Ovary (tissue), 9 donors: ENCODE data around the gene ZC3H10. TPM values are rescaled to one million over a fixed set of nuclear protein-coding genes. Genes with fewer than 3 reads are reported as not detected.

Experiments used
- DNase-seq, 5 donors: peaks; one replicate each; pipeline ENCODE4 v3.0.0-alpha.2; 2019 to 2020
- H3K27ac ChIP-seq, 2 donors: fragments of 200-600 bp; one replicate each; pipeline versions ENCODE4 v1.5.1 to v1.8.0; 2019 to 2022
- H3K27me3 ChIP-seq: fragments of 200-600 bp; one replicate; pipeline ENCODE4 v1.8.0; 2022
- H3K36me3 ChIP-seq: fragments of 200-600 bp; sonication (generic); one replicate; pipeline ENCODE4 v1.5.1; 2019
- H3K4me1 ChIP-seq: one replicate; pipeline ENCODE4 v1.8.1; 2013; ENCODE audit warnings: mild to moderate bottlenecking, moderate library complexity; ENCODE audit not compliant: insufficient read depth
- H3K4me3 ChIP-seq: fragments of 200-600 bp; sonication (generic); one replicate; pipeline ENCODE4 v1.5.1; 2017
- H3K9me3 ChIP-seq, 2 donors: fragments of 200-600 bp in 1 of 2; sonication (generic) in 1 of 2; one replicate each; pipeline versions ENCODE4 v1.5.1 to v1.8.1; 2013 to 2019; ENCODE audit warnings: mild to moderate bottlenecking in 1 of 2, moderate library complexity in 1 of 2
- EP300 ChIP-seq: sonication (generic); formaldehyde crosslinking; IDR thresholded peaks from one replicate; pipeline ENCODE4 v1.6.1; 2017; ENCODE audit warnings: antibody characterized with exemption
- POLR2A ChIP-seq: fragments of 450-650 bp; IDR thresholded peaks from one replicate; pipeline ENCODE4 v1.6.1; 2017; ENCODE audit warnings: antibody characterized with exemption, mild to moderate bottlenecking, moderate library complexity
- WGBS, 3 donors: extraction: QIAGEN DNeasy Blood & Tissue Kit in 1 of 3; methylation state at CpG; one replicate each; pipeline versions ENCODE4 v1.1.5 to v1.1.7; 2013 to 2017; 5-methylcytosine and 5-hydroxymethylcytosine counted together
- intact Hi-C, 4 donors: fragments of 100-400 bp; cut with DNase I; formaldehyde crosslinking; loops; one replicate each; pipeline versions ENCODE4 v1.11.0 to v1.15.1; 2022 to 2023
- polyA plus RNA-seq, 2 donors: library from polyadenylated mRNA; stranded (reverse); fragments of 200-250 nt in 1 of 2; fragments of 350-450 nt in 1 of 2; fragmentation: Illumina TruSeq in 1 of 2; extraction: RNeasy Lipid Tissue Mini Kit (QIAGEN cat#74804) in 1 of 2; gene quantifications; one replicate each; pipeline ENCODE4 v1.2.3, GENCODE V29; 2013 to 2014
- total RNA-seq, 7 donors: library from RNA; depleted of rRNA in 2 of 7; stranded (reverse); fragments of >200 nt in 2 of 7; fragmentation: NEBNext Ultra II Directional in 3 of 7; extraction: Animal tissue kit (Norgen Biotek cat#: 25700) in 3 of 7; gene quantifications; one replicate each; pipeline versions ENCODE4 v1.1.0 to v1.2.4, GENCODE V29; 2016 to 2023
- TF ChIP-seq, protein P1 (sequence below), 3 donors: fragments of 450-650 bp in 2 of 3; fragments of 200-600 bp in 1 of 3; IDR thresholded peaks; one replicate each; pipeline versions ENCODE4 v1.5.1 to v1.8.0; 2016 to 2022; ENCODE audit warnings: antibody characterized with exemption in 3 of 3, mild to moderate bottlenecking in 1 of 3
- donor health status: DM: no; HTN: no; CAD: no; lungs with moderate emphysema.
- donor health status: DM: no; HTN: no; CAD: no.
- donor health status: Bipolar disorder and iron deficiency.
- donor health status: DM: yes; HTN: yes; CAD: no.
- donor health status: DM: no; HTN: no; CAD: no.
- donor health status: DM: yes; HTN: yes; CAD: no.

ZC3H10 gene
- total and polyA plus RNA-seq, 9 donors = 1.8 to 14.7 (median 9.0) TPM

DNA sequence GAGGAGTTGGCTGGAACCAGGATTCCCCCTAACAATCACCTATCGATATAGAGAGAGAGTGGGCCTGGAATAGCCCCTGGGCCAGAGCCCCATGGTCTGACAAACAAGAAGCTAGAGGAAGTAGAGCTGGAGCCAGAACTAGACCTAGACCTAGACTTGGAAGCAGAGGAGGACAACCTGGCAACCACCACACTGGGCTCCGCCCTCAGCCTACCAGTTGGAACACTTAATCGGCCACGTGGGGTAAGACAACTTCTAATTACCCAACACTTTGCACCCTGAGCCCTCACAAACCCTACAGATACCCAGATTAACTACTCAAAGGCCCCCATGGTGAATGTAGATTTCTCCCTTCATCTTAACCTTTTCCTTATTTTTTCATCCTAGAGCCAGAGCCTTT is 18.3 kb upstream of the ZC3H10 start:
- H3K4me1 ChIP-seq = no peaks in the 10 kb centered on the region
- 86 to 95% (median 93%) methylated on average over 4 of the region's 4 CpGs for WGBS, 3 donors
- no peak for TF ChIP-seq EP300
- TF ChIP-seq, protein P1, sequence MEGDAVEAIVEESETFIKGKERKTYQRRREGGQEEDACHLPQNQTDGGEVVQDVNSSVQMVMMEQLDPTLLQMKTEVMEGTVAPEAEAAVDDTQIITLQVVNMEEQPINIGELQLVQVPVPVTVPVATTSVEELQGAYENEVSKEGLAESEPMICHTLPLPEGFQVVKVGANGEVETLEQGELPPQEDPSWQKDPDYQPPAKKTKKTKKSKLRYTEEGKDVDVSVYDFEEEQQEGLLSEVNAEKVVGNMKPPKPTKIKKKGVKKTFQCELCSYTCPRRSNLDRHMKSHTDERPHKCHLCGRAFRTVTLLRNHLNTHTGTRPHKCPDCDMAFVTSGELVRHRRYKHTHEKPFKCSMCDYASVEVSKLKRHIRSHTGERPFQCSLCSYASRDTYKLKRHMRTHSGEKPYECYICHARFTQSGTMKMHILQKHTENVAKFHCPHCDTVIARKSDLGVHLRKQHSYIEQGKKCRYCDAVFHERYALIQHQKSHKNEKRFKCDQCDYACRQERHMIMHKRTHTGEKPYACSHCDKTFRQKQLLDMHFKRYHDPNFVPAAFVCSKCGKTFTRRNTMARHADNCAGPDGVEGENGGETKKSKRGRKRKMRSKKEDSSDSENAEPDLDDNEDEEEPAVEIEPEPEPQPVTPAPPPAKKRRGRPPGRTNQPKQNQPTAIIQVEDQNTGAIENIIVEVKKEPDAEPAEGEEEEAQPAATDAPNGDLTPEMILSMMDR (IDR thresholded peaks at IDR 0.05) = no peak
- TF ChIP-seq POLR2A = no peak
- no peak overlapping the region for H3K4me3 ChIP-seq
- no peaks in the 10 kb centered on the region for H3K36me3 ChIP-seq
- H3K9me3 ChIP-seq = no peaks in the 10 kb centered on the region
- H3K27ac ChIP-seq = no peak overlapping the region
- intact Hi-C loops = no loop called here
- H3K27me3 ChIP-seq = no peaks in the 10 kb centered on the region
- no peak for DNase-seq

DNA sequence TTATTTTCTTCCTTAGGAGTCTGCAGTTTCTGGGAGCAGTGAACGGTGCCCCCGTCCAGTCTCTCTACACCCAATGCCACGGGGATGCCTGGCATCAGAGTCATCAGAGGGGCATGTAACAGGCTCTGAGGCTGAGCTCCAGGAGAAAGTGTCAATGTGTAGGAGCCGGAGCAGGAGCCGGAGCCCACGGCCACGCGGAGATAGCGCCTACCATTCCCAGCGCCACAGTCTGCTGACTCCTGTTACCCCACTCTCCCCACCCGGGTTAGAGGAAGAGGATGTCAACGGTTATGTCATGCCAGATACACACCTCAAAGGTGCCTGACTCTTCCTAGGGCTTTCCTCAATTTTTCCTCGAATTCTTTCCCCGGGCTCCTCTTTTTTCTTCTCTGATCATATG is 17.0 kb upstream of the ZC3H10 start:
- no peak overlapping the region for H3K27ac ChIP-seq
- peaks cover 3% of the 10 kb centered on the region for H3K4me1 ChIP-seq
- no peak for DNase-seq
- H3K27me3 ChIP-seq = no peaks in the 10 kb centered on the region
- intact Hi-C loops = no loop called here
- 78 to 80% (median 79%) methylated on average over 14 of the region's 14 CpGs for WGBS, 3 donors
- no peaks in the 10 kb centered on the region for H3K9me3 ChIP-seq
- no peak overlapping the region for H3K4me3 ChIP-seq
- H3K36me3 ChIP-seq = no peaks in the 10 kb centered on the region
- TF ChIP-seq POLR2A = no peak

DNA sequence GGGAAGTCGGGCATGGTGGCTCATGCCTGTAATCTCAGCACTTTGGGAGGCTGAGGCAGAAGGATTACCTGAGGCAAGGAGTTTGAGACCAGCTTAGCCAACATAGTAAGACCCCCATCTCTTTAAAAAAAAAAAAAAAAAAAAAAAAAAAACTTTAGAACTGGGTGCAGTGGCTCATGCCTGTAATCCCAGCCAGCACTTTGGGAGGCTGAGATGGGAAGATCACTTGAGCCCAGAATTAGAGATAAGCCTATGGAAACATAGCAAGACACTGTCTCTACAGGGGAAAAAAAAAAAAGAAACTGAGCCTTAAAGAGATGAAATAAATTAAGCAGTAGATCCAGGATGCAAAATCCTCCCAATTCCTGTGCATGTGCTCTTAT is 15.4 kb upstream of the ZC3H10 start:
- no peak overlapping the region for H3K27ac ChIP-seq
- no peaks in the 10 kb centered on the region for H3K9me3 ChIP-seq
- no peak for DNase-seq
- no peak overlapping the region for H3K4me3 ChIP-seq
- no peaks in the 10 kb centered on the region for H3K27me3 ChIP-seq
- WGBS, 3 donors = 81 to 86% (median 85%) methylated on average over 1 of the region's 1 CpG
- peaks cover 4% of the 10 kb centered on the region for H3K4me1 ChIP-seq
- TF ChIP-seq, protein P1 (IDR thresholded peaks at IDR 0.05) = no peak
- no peak for TF ChIP-seq EP300
- no peak for TF ChIP-seq POLR2A
- H3K36me3 ChIP-seq = no peaks in the 10 kb centered on the region
- intact Hi-C loops = no loop called here

DNA sequence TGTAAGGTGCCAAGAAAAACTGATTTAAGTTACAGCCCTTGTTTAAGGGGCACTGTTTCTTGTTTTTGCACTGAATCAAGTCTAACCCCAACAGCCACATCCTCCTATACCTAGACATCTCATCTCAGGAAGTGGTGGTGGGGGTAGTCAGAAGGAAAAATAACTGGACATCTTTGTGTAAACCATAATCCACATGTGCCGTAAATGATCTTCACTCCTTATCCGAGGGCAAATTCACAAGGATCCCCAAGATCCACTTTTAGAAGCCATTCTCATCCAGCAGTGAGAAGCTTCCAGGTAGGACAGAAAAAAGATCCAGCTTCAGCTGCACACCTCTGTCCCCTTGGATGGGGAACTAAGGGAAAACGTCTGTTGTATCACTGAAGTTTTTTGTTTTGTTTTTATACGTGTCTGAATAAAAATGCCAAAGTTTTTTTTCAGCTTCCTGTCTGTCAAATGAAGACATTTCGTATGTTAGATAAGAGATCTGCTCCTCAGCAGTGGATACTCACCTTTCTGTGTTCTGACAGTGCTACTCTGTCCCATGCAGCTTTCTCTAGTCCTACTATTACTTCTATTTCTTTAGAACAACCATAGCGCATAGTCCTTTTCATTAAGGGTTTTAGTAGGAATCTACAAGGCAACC is 14.9 kb upstream of the ZC3H10 start:
- 51 to 59% (median 54%) methylated on average over 6 of the region's 6 CpGs for WGBS, 3 donors
- TF ChIP-seq EP300 (no peak), POLR2A (no peak)
- TF ChIP-seq, protein P1 (IDR thresholded peaks at IDR 0.05) = no peak
- Histone ChIP-seq H3K9me3 (no peaks in the 10 kb centered on the region), H3K27ac (peak overlapping the region in 1 of 2 donors; percentile 76), H3K4me1 (peaks cover 4% of the 10 kb centered on the region), H3K27me3 (no peaks in the 10 kb centered on the region), H3K4me3 (peak overlapping the region; percentile 94), H3K36me3 (no peaks in the 10 kb centered on the region)
- intact Hi-C loops = no loop called here
- no peak for DNase-seq

DNA sequence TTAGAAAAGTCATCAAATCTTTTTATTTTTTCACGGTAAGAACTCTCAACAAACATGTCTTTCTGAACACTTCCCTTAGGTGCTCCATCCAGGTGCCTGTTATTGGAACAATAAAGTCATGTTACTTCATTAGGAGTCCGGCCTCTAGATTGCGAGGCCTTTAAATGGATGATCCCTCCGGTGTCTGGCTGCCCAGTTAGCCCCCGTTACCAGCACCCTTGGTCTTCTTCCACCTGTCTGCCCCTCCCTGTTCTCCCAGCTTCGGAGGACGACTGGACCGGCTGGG is 14.3 kb upstream of the ZC3H10 start:
- TF ChIP-seq EP300 = no peak
- TF ChIP-seq POLR2A = no peak
- TF ChIP-seq, protein P1 (IDR thresholded peaks at IDR 0.05) = no peak

More for the DNA sequence above, 14.3 kb upstream of the ZC3H10 start:
- H3K27ac ChIP-seq = peak overlapping the region in 1 of 2 donors; percentile 76
- intact Hi-C loops = no loop called here
- no peaks in the 10 kb centered on the region for H3K36me3 ChIP-seq
- H3K9me3 ChIP-seq = no peaks in the 10 kb centered on the region
- H3K27me3 ChIP-seq = no peaks in the 10 kb centered on the region
- H3K4me3 ChIP-seq = peak overlapping the region; percentile 94
- WGBS, 3 donors = 1 to 3% (median 2%) methylated on average over 7 to 8 of the region's 8 CpGs
- peaks cover 4% of the 10 kb centered on the region for H3K4me1 ChIP-seq
- DNase-seq = no peak
